Endothelial cell of umbilical vein (primary cell): Measurements from ENCODE around the gene NPLOC4.

Source experiments
- CTCF ChIP-seq, 2 donors: IDR thresholded peaks; 1 replicate in 1 of 2; 2 replicates in 1 of 2; pipeline ENCODE4 v1.5.1; 2011; ENCODE audit warnings: low read length in 2 of 2, mild to moderate bottlenecking in 2 of 2, moderate library complexity in 2 of 2, control low read depth in 1 of 2, inconsistent platforms in 1 of 2, low read depth in 1 of 2; ENCODE audit not compliant: insufficient read depth in 1 of 2; ENCODE audit errors: extremely low read depth in 1 of 2
- EZH2 ChIP-seq: IDR thresholded peaks from 2 replicates; pipeline ENCODE4 v1.6.1; 2012; ENCODE audit warnings: borderline replicate concordance, low read depth, mild to moderate bottlenecking, moderate library complexity, low read length, inconsistent platforms; ENCODE audit not compliant: severe bottlenecking
- FOS ChIP-seq: IDR thresholded peaks from 2 replicates; pipeline ENCODE4 v1.6.1; 2011; ENCODE audit warnings: mild to moderate bottlenecking, low read length, moderate library complexity, borderline replicate concordance; ENCODE audit not compliant: insufficient read depth
- MYC ChIP-seq: IDR thresholded peaks from one replicate; pipeline ENCODE4 v1.6.1; 2011; ENCODE audit warnings: mild to moderate bottlenecking, low read depth, low read length
- POLR2A ChIP-seq: IDR thresholded peaks from 2 replicates; pipeline ENCODE4 v1.6.1; 2012; ENCODE audit warnings: low read depth, mild to moderate bottlenecking, control low read depth, low read length
- POLR2AphosphoS5 ChIP-seq: IDR thresholded peaks from 2 replicates; pipeline ENCODE4 v1.6.1; 2012; ENCODE audit warnings: low read depth, mild to moderate bottlenecking, control low read depth, low read length, moderate library complexity; ENCODE audit not compliant: insufficient read depth

DNA sequence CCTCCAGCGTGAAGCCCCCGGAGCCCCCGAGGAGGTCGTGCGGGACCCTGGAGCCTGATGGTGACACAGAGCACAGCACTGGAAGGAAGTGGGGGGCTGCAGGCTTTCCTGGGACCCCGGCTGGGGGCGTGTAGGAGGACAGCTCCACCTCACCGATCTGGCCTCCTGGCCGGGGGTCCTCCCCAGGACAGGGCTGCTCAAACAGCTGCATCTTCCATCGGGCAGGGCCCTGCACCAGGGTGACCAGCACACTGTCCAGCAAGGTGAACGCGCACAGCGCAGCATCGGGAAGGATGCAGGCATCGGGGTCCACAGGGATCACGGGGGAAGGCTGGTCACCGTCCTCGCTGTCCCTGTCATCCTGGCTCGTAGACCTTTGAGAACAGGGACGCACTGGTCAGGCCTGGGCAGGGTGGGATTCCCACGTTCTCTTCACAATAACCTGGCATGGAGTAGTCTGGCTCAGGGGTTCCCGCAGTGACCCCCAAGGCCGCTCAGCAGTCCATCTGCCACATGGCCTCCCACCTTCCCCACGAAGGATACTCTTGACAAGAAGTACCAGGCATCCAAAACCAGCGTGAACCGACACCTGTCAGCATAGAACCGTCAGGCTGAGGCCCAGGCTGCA, 86.0 kb downstream of the NPLOC4 start:
- TF ChIP-seq CTCF (IDR thresholded peaks at IDR 0.05; ENCODE audit: extremely low read depth in 1 of 2, insufficient read depth in 1 of 2, low read depth in 1 of 2, low read length in 2 of 2) (no peak), EZH2 (no peak), POLR2A (no peak), MYC (no peak), FOS (no peak), POLR2AphosphoS5 (no peak)
